A549 (cell line): Measurements from ENCODE around the gene CLSTN1. TPM values are rescaled to one million over a fixed set of nuclear protein-coding genes. Genes with fewer than 3 reads are reported as not detected.

Source experiments
- ATAC-seq, 2 experiments: fragments of 200-7000 bp in 1 of 2; fragments of >200 bp in 1 of 2; cut with Nextera tagmentation in 1 of 2; cut with Tn5 transposase in 1 of 2; 3 replicates each; pipeline versions ENCODE4 v1.8.0 to v1.9.1; 2018 to 2020; ENCODE audit warnings: mild to moderate bottlenecking in 1 of 2, moderate library complexity in 1 of 2
- CTCF ChIA-PET: fragments of 300-600 bp; sonication (Branson Sonifier 250); formaldehyde crosslinking; extraction: SDS; loops from one replicate; lab custom pipeline; 2021; ENCODE audit warnings: antibody characterized with exemption, inconsistent platforms; lab: Yijun Ruan, JAX
- POLR2A ChIA-PET: fragments of 350-600 bp; formaldehyde crosslinking; extraction: SDS; loops from one replicate; lab custom pipeline; 2021; ENCODE audit warnings: antibody characterized with exemption, inconsistent platforms; lab: Yijun Ruan, JAX
- DNase-seq, 2 experiments: peaks; one replicate each; pipeline versions ENCODE4 v3.0.0 to v3.0.0-alpha.2; 2011 to 2016; ENCODE audit warnings: low read depth in 1 of 2, low spot score in 1 of 2
- FAIRE-seq: peaks from 2 replicates; lab custom pipeline; 2011; peaks lifted over from hg19 to GRCh38; lab: Jason Lieb, UNC
- H3K27ac ChIP-seq, 2 experiments: fragments of >200 bp; sonication (Bioruptor Twin); formaldehyde crosslinking; 3 replicates each; pipeline ENCODE4 v1.5.1; 2016 to 2017
- H3K4me1 ChIP-seq: fragments of >200 bp; sonication (Bioruptor Twin); formaldehyde crosslinking; 3 replicates; pipeline ENCODE4 v1.6.1; 2016
- H3K4me2 ChIP-seq: fragments of >200 bp; sonication (Bioruptor Twin); formaldehyde crosslinking; 3 replicates; pipeline ENCODE4 v1.6.1; 2016
- H3K4me3 ChIP-seq: fragments of >200 bp; sonication (Bioruptor Twin); formaldehyde crosslinking; 3 replicates; pipeline ENCODE4 v1.5.1; 2016
- H3K9me3 ChIP-seq: fragments of >200 bp; sonication (Bioruptor Twin); formaldehyde crosslinking; 3 replicates; pipeline ENCODE4 v1.6.1; 2016
- BHLHE40 ChIP-seq: IDR thresholded peaks from 2 replicates; pipeline ENCODE4 v1.6.1; 2012; ENCODE audit warnings: low read depth, low read length, inconsistent platforms
- CBX2 ChIP-seq: fragments of 200-600 bp; sonication (generic); IDR thresholded peaks from 2 replicates; pipeline ENCODE4 v1.6.1; 2016; ENCODE audit warnings: low read depth, mild to moderate bottlenecking, borderline replicate concordance
- CHD4 ChIP-seq: fragments of 200-600 bp; sonication (generic); IDR thresholded peaks from 2 replicates; pipeline ENCODE4 v1.6.1; 2016; ENCODE audit warnings: antibody characterized with exemption, mild to moderate bottlenecking, borderline replicate concordance
- EHF ChIP-seq: fragments of 250-450 bp; sonication (Bioruptor Pico); IDR thresholded peaks from 2 replicates; pipeline ENCODE4 v1.5.0; 2020; ENCODE audit warnings: mild to moderate bottlenecking
- ESRRA ChIP-seq: fragments of 150-350 bp; IDR thresholded peaks from 2 replicates; pipeline ENCODE4 v1.6.1; 2014; ENCODE audit warnings: mild to moderate bottlenecking, low read length, borderline replicate concordance
- FOSB ChIP-seq: fragments of 250-450 bp; sonication (Bioruptor Pico); IDR thresholded peaks from 2 replicates; pipeline ENCODE4 v1.5.0; 2020; ENCODE audit warnings: mild to moderate bottlenecking, moderate library complexity
- FOSL2 ChIP-seq, 2 experiments: fragments of 450-650 bp in 1 of 2; fragments of >200 bp in 1 of 2; sonication (Bioruptor Twin) in 1 of 2; formaldehyde crosslinking; IDR thresholded peaks; 2 replicates each; pipeline versions ENCODE4 v1.5.0 to v1.6.1; 2016 to 2020; ENCODE audit warnings: mild to moderate bottlenecking in 1 of 2, moderate library complexity in 1 of 2
- HDAC2 ChIP-seq: fragments of 200-600 bp; sonication (generic); IDR thresholded peaks from 2 replicates; pipeline ENCODE4 v1.6.1; 2016
- HOXA7 ChIP-seq: fragments of 250-450 bp; sonication (Bioruptor Pico); IDR thresholded peaks from 2 replicates; pipeline ENCODE4 v1.5.0; 2020; ENCODE audit warnings: mild to moderate bottlenecking, moderate library complexity
- HOXB5 ChIP-seq: fragments of 250-450 bp; sonication (Bioruptor Pico); IDR thresholded peaks from 2 replicates; pipeline ENCODE4 v1.5.0; 2020; ENCODE audit warnings: mild to moderate bottlenecking, moderate library complexity
- MAFK ChIP-seq: fragments of 450-650 bp; IDR thresholded peaks from 2 replicates; pipeline ENCODE4 v1.6.1; 2014; ENCODE audit not compliant: partially characterized antibody
- NPAS2 ChIP-seq: fragments of 250-450 bp; sonication (Bioruptor Pico); IDR thresholded peaks from 2 replicates; pipeline ENCODE4 v1.8.0; 2022; ENCODE audit warnings: mild to moderate bottlenecking, moderate library complexity, borderline replicate concordance
- NR3C1 ChIP-seq: fragments of >200 bp; sonication (Bioruptor Twin); formaldehyde crosslinking; IDR thresholded peaks from 3 replicates; pipeline ENCODE4 v1.6.1; 2017
- PHF8 ChIP-seq: fragments of 200-600 bp; sonication (generic); IDR thresholded peaks from 2 replicates; pipeline ENCODE4 v1.6.1; 2016; ENCODE audit warnings: low read depth, mild to moderate bottlenecking, antibody characterized with exemption, moderate library complexity, borderline replicate concordance
- RNF2 ChIP-seq: fragments of 200-600 bp; sonication (generic); IDR thresholded peaks from 2 replicates; pipeline ENCODE4 v1.6.1; 2016; ENCODE audit warnings: low read depth, mild to moderate bottlenecking, antibody characterized with exemption, moderate library complexity, borderline replicate concordance
- ZNF302 ChIP-seq: fragments of 250-450 bp; sonication (Bioruptor Pico); IDR thresholded peaks from 2 replicates; pipeline ENCODE4 v1.9.0; 2021; ENCODE audit warnings: inconsistent platforms, mild to moderate bottlenecking, moderate library complexity
- WGBS: methylation state at CpG from one replicate; pipeline ENCODE4 v1.1.6; 2017; ENCODE audit errors: missing lambda C conversion rate; 5-methylcytosine and 5-hydroxymethylcytosine counted together
- polyA plus RNA-seq, 4 experiments: library from polyadenylated mRNA; depleted of rRNA in 3 of 4; stranded (reverse); fragments of >200 nt; fragmentation: RNase III in 1 of 4; extraction: RNeasy Plus Mini Kit Qiagen cat#74134 plus additional on column Dnase treatment in 1 of 4; gene quantifications; 2 replicates in 3 of 4; 3 replicates in 1 of 4; pipeline ENCODE4 v1.2.3, GENCODE V29; 2011 to 2017
- TF ChIP-seq, protein P1 (sequence below): fragments of 150-350 bp; IDR thresholded peaks from 2 replicates; pipeline ENCODE4 v1.6.1; 2014; ENCODE audit warnings: low read depth, mild to moderate bottlenecking, low read length
- TF ChIP-seq, protein P2 (sequence below): fragments of 250-450 bp; sonication (Bioruptor Pico); IDR thresholded peaks from 2 replicates; pipeline ENCODE4 v1.5.0; 2021; ENCODE audit warnings: mild to moderate bottlenecking, moderate library complexity, borderline replicate concordance
- TF ChIP-seq, protein P3 (sequence below): IDR thresholded peaks from 2 replicates; pipeline ENCODE4 v1.6.1; 2012; ENCODE audit warnings: low read depth, borderline replicate concordance
- TF ChIP-seq, protein P4 (sequence below): fragments of 250-450 bp; sonication (Bioruptor Pico); IDR thresholded peaks from 2 replicates; pipeline ENCODE4 v1.5.0; 2020; ENCODE audit warnings: low read depth, mild to moderate bottlenecking, moderate library complexity
- TF ChIP-seq, protein P5 (sequence below): fragments of 200-600 bp; sonication (generic); IDR thresholded peaks from 2 replicates; pipeline ENCODE4 v1.6.1; 2016; ENCODE audit warnings: antibody characterized with exemption, mild to moderate bottlenecking, moderate library complexity
- TF ChIP-seq, protein P6 (sequence below): IDR thresholded peaks from 2 replicates; pipeline ENCODE4 v1.6.1; 2012

CLSTN1 gene
- polyA plus RNA-seq, 2 of the 4 experiments (the other 2 are of a cell fraction) = 27.3 to 56.1 TPM

DNA sequence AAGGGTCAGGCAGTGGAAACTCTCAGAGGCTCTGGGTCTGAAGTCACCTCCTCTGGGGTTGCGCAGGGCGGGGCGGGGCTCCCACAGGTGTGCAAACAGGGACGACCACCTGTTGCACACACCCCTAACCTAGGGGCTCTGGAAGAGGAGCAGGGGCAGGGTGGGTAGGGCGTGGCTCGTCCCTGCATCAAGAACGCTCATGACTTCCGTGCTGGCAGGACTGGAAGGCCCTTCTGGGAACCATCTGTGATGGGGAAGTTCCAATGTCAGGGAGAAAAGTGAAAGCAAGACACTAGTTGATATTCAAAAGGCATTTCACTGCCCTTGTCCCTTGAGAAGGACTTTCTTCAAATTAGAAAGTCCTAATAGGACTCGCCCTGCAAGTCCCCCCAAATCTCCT is 22.1 kb upstream of the CLSTN1 start:
- 82% methylated on average over 6 of the region's 9 CpGs for WGBS
- no peak for ATAC-seq
- Histone ChIP-seq H3K4me1 (0 out of 3 replicates have a peak, but pooled peaks cover 4% of the 10 kb centered on the region), H3K4me2 (no peak overlapping the region), H3K27ac (no peak overlapping the region), H3K9me3 (no peaks in the 10 kb centered on the region), H3K4me3 (no peak overlapping the region)
- ChIA-PET CTCF (interaction anchor here (0.8 kb wide), 1 partner anchor 12 kb away, joined by 3 read pairs; no protein-coding TSS in a partner anchor), POLR2A (no interaction called here)
- FAIRE-seq = no peak
- DNase-seq = no peak
- TF ChIP-seq HOXA7 (no peak), FOSL2 (IDR thresholded peaks at IDR 0.05) (no peak), FOSL2 (CRISPR knock-in tag; IDR thresholded peaks at IDR 0.05) (no peak)

DNA sequence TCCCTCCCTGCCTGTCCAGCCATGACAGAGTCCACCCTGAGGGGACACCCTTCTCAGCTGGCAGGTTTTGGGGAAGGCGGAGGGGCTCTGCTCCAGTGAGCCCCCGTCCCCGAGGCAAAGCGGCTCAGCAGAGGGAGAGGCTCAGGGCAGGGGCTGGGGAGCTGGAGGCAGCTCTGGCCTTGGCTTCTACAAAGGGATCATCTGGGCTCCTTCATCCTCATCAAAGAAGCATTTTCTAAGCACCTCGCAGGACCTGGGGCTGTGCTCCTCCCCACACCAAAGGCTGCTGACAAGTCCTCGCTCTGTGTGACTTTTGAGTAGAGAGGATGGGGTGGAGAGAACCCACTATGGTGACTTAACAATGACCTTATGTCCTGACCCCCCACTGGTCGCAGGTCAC is 21.0 kb upstream of the CLSTN1 start:
- TF ChIP-seq NR3C1 (no peak), MAFK (no peak), FOSB (no peak), HOXB5 (CRISPR knock-in tag) (no peak), HDAC2 (no peak), EHF (CRISPR knock-in tag) (no peak), RNF2 (no peak), CBX2 (no peak), ESRRA (no peak), ZNF302 (CRISPR knock-in tag) (no peak)
- TF ChIP-seq, protein P1, sequence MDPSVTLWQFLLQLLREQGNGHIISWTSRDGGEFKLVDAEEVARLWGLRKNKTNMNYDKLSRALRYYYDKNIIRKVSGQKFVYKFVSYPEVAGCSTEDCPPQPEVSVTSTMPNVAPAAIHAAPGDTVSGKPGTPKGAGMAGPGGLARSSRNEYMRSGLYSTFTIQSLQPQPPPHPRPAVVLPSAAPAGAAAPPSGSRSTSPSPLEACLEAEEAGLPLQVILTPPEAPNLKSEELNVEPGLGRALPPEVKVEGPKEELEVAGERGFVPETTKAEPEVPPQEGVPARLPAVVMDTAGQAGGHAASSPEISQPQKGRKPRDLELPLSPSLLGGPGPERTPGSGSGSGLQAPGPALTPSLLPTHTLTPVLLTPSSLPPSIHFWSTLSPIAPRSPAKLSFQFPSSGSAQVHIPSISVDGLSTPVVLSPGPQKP = no peak
- TF ChIP-seq, protein P2, sequence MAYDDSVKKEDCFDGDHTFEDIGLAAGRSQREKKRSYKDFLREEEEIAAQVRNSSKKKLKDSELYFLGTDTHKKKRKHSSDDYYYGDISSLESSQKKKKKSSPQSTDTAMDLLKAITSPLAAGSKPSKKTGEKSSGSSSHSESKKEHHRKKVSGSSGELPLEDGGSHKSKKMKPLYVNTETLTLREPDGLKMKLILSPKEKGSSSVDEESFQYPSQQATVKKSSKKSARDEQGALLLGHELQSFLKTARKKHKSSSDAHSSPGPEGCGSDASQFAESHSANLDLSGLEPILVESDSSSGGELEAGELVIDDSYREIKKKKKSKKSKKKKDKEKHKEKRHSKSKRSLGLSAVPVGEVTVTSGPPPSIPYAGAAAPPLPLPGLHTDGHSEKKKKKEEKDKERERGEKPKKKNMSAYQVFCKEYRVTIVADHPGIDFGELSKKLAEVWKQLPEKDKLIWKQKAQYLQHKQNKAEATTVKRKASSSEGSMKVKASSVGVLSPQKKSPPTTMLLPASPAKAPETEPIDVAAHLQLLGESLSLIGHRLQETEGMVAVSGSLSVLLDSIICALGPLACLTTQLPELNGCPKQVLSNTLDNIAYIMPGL = no peak
- TF ChIP-seq, protein P3, sequence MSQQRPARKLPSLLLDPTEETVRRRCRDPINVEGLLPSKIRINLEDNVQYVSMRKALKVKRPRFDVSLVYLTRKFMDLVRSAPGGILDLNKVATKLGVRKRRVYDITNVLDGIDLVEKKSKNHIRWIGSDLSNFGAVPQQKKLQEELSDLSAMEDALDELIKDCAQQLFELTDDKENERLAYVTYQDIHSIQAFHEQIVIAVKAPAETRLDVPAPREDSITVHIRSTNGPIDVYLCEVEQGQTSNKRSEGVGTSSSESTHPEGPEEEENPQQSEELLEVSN = no peak
- TF ChIP-seq, protein P4, sequence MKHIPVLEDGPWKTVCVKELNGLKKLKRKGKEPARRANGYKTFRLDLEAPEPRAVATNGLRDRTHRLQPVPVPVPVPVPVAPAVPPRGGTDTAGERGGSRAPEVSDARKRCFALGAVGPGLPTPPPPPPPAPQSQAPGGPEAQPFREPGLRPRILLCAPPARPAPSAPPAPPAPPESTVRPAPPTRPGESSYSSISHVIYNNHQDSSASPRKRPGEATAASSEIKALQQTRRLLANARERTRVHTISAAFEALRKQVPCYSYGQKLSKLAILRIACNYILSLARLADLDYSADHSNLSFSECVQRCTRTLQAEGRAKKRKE (CRISPR knock-in tag) = no peak
- TF ChIP-seq, all 56 proteins: peak for 0
- no peak for ATAC-seq
- WGBS = 79% methylated on average over 1 of the region's 7 CpGs

DNA sequence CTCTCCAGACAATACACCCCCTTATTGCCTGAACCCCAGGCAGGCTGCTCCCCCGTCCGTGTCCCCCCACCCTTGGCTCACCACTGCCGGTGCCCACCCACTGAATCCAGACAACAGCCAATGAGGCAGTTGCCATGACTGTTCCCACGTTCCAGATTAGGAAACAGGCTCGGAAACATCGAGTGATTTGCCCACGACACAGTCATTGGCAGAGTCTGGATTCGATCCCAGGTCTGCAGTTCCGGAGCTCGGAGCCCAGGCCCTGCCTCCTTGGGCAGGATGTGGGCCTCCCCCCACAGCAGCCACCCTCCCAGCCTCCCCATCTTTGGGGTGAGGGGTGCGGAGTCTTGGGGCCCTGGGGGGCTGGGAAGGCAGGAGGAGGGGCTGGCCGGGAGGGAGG is 20.3 kb upstream of the CLSTN1 start:
- ChIA-PET POLR2A (no interaction called here), CTCF (interaction anchor here (1.2 to 2.8 kb wide), 4 partner anchors 16 to 24 kb away, joined by 3 to 9 read pairs (median 4); no protein-coding TSS in a partner anchor)
- Histone ChIP-seq H3K4me1 (0 out of 3 replicates have a peak, but pooled peaks cover 4% of the 10 kb centered on the region), H3K27ac (no peak overlapping the region), H3K9me3 (no peaks in the 10 kb centered on the region), H3K4me3 (no peak overlapping the region), H3K4me2 (no peak overlapping the region)
- no peak for TF ChIP-seq PHF8
- TF ChIP-seq, protein P5, sequence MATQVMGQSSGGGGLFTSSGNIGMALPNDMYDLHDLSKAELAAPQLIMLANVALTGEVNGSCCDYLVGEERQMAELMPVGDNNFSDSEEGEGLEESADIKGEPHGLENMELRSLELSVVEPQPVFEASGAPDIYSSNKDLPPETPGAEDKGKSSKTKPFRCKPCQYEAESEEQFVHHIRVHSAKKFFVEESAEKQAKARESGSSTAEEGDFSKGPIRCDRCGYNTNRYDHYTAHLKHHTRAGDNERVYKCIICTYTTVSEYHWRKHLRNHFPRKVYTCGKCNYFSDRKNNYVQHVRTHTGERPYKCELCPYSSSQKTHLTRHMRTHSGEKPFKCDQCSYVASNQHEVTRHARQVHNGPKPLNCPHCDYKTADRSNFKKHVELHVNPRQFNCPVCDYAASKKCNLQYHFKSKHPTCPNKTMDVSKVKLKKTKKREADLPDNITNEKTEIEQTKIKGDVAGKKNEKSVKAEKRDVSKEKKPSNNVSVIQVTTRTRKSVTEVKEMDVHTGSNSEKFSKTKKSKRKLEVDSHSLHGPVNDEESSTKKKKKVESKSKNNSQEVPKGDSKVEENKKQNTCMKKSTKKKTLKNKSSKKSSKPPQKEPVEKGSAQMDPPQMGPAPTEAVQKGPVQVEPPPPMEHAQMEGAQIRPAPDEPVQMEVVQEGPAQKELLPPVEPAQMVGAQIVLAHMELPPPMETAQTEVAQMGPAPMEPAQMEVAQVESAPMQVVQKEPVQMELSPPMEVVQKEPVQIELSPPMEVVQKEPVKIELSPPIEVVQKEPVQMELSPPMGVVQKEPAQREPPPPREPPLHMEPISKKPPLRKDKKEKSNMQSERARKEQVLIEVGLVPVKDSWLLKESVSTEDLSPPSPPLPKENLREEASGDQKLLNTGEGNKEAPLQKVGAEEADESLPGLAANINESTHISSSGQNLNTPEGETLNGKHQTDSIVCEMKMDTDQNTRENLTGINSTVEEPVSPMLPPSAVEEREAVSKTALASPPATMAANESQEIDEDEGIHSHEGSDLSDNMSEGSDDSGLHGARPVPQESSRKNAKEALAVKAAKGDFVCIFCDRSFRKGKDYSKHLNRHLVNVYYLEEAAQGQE = no peak
- TF ChIP-seq, protein P6, sequence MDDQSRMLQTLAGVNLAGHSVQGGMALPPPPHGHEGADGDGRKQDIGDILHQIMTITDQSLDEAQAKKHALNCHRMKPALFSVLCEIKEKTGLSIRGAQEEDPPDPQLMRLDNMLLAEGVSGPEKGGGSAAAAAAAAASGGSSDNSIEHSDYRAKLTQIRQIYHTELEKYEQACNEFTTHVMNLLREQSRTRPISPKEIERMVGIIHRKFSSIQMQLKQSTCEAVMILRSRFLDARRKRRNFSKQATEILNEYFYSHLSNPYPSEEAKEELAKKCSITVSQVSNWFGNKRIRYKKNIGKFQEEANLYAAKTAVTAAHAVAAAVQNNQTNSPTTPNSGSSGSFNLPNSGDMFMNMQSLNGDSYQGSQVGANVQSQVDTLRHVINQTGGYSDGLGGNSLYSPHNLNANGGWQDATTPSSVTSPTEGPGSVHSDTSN = no peak
- TF ChIP-seq HDAC2 = no peak
- TF ChIP-seq NPAS2 (CRISPR knock-in tag) = no peak
- TF ChIP-seq, protein P4 (CRISPR knock-in tag) = no peak
- no peak for TF ChIP-seq BHLHE40
- no peak for TF ChIP-seq HOXB5 (CRISPR knock-in tag)
- TF ChIP-seq CHD4 = no peak
- ATAC-seq = no peak
- WGBS = 67% methylated on average over 8 of the region's 12 CpGs
- no peak for FAIRE-seq
- DNase-seq = no peak

More for the DNA sequence above, 21.0 kb upstream of the CLSTN1 start:
- ChIA-PET CTCF (interaction anchor here (1.2 to 1.5 kb wide), 2 partner anchors 19 to 23 kb away, joined by 3 to 6 read pairs; no protein-coding TSS in a partner anchor), POLR2A (no interaction called here)
- H3K4me2 ChIP-seq = no peak overlapping the region
- no peak overlapping the region for H3K27ac ChIP-seq
- no peak for FAIRE-seq
- H3K4me3 ChIP-seq = no peak overlapping the region
- no peak for DNase-seq
- no peaks in the 10 kb centered on the region for H3K9me3 ChIP-seq
- H3K4me1 ChIP-seq = 0 out of 3 replicates have a peak, but pooled peaks cover 4% of the 10 kb centered on the region
